NCI-H2171 (cell line): ENCODE data around the gene ASB13.
"Not testable (repeated sequence)": the region's sequence is repeated elsewhere in the genome, so short reads cannot be mapped to it uniquely, and the experiment has no call there.

Experiments used
- DNase-seq: peaks from one replicate; lab custom pipeline; 2025; lab: John Stamatoyannopoulos, UW

The ASB13 gene

GRCh38 chr10:5623081-5623748 is 43.2 kb downstream of the ASB13 start:
- no peak for DNase-seq

GRCh38 chr10:5622186-5622960 is 44.0 kb downstream of the ASB13 start:
- DNase-seq: no peak

GRCh38 chr10:5621371-5621770 is 45.0 kb downstream of the ASB13 start:
- DNase-seq: not testable (repeated sequence)

GRCh38 chr10:5620966-5621365 is 45.4 kb downstream of the ASB13 start:
- no peak for DNase-seq

GRCh38 chr10:5620223-5620721 is 46.1 kb downstream of the ASB13 start:
- DNase-seq: no peak

- DNase-seq: no peak
These were observed 46.8 kb downstream of the ASB13 start for GRCh38 chr10:5619362-5620211.

GRCh38 chr10:5618829-5619228 is 47.6 kb downstream of the ASB13 start:
- DNase-seq: no peak

- no peak for DNase-seq
These were observed 48.4 kb downstream of the ASB13 start for GRCh38 chr10:5618042-5618441.

GRCh38 chr10:5617521-5617920 is 48.9 kb downstream of the ASB13 start:
- no peak for DNase-seq

GRCh38 chr10:5616836-5617235 is 49.6 kb downstream of the ASB13 start:
- DNase-seq: no peak

- DNase-seq: no peak
These were observed 50.3 kb downstream of the ASB13 start for GRCh38 chr10:5616046-5616445.

GRCh38 chr10:5615316-5615715 is 51.1 kb downstream of the ASB13 start:
- DNase-seq: no peak

- no peak for DNase-seq
These were observed 52.2 kb downstream of the ASB13 start for GRCh38 chr10:5614155-5614721.

GRCh38 chr10:5613481-5614154 is 52.8 kb downstream of the ASB13 start:
- DNase-seq: no peak

- DNase-seq: no peak
These were observed 54.3 kb downstream of the ASB13 start for GRCh38 chr10:5611899-5612680.

GRCh38 chr10:5609952-5610616 is 56.3 kb downstream of the ASB13 start:
- no peak for DNase-seq

- no peak for DNase-seq
These were observed 57.7 kb downstream of the ASB13 start for GRCh38 chr10:5608608-5609220.

GRCh38 chr10:5607594-5607993 is 58.8 kb downstream of the ASB13 start:
- DNase-seq: no peak

GRCh38 chr10:5606864-5607263 is 59.5 kb downstream of the ASB13 start:
- no peak for DNase-seq

GRCh38 chr10:5606321-5606720 is 60.1 kb downstream of the ASB13 start:
- no peak for DNase-seq
